ENCODE data around the gene NGEF.

NGEF gene

GRCh38 chr2:232894746-232895145 lies 118.3 kb downstream of the NGEF start:
- H3K36me3 Mint-ChIP-seq (ENCODE audit: low read depth): no peaks in the 10 kb centered on the region
- no peaks in the 10 kb centered on the region for H3K9me3 Mint-ChIP-seq
- H3K27me3 Mint-ChIP-seq (ENCODE audit: low read depth): no peaks in the 10 kb centered on the region
- H3K4me1 Mint-ChIP-seq (ENCODE audit: low read depth): no peaks in the 10 kb centered on the region
- H3K4me3 Mint-ChIP-seq: no peak overlapping the region
- H3K27ac Mint-ChIP-seq: no peak overlapping the region

- H3K27ac Mint-ChIP-seq: no peak overlapping the region
- no peaks in the 10 kb centered on the region for H3K27me3 Mint-ChIP-seq (ENCODE audit: low read depth)
- no peaks in the 10 kb centered on the region for H3K36me3 Mint-ChIP-seq (ENCODE audit: low read depth)
- no peaks in the 10 kb centered on the region for H3K4me1 Mint-ChIP-seq (ENCODE audit: low read depth)
- H3K4me3 Mint-ChIP-seq: no peak overlapping the region
- no peaks in the 10 kb centered on the region for H3K9me3 Mint-ChIP-seq
Observed at GRCh38 chr2:232894251-232894650, 118.8 kb downstream of the NGEF start.

GRCh38 chr2:232893834-232894233 lies 119.2 kb downstream of the NGEF start:
- H3K4me3 Mint-ChIP-seq: no peak overlapping the region
- no peaks in the 10 kb centered on the region for H3K9me3 Mint-ChIP-seq
- no peaks in the 10 kb centered on the region for H3K27me3 Mint-ChIP-seq (ENCODE audit: low read depth)
- no peaks in the 10 kb centered on the region for H3K36me3 Mint-ChIP-seq (ENCODE audit: low read depth)
- no peaks in the 10 kb centered on the region for H3K4me1 Mint-ChIP-seq (ENCODE audit: low read depth)
- H3K27ac Mint-ChIP-seq: no peak overlapping the region

- no peak overlapping the region for H3K27ac Mint-ChIP-seq
- H3K4me3 Mint-ChIP-seq: no peak overlapping the region
- no peaks in the 10 kb centered on the region for H3K36me3 Mint-ChIP-seq (ENCODE audit: low read depth)
- no peaks in the 10 kb centered on the region for H3K9me3 Mint-ChIP-seq
- H3K27me3 Mint-ChIP-seq (ENCODE audit: low read depth): no peaks in the 10 kb centered on the region
- H3K4me1 Mint-ChIP-seq (ENCODE audit: low read depth): no peaks in the 10 kb centered on the region
Observed at GRCh38 chr2:232892843-232893242, 120.2 kb downstream of the NGEF start.

GRCh38 chr2:232892221-232892620 lies 120.8 kb downstream of the NGEF start:
- Mint-ChIP-seq H3K4me1 (ENCODE audit: low read depth) (no peaks in the 10 kb centered on the region), H3K27ac (no peak overlapping the region), H3K9me3 (no peaks in the 10 kb centered on the region), H3K4me3 (no peak overlapping the region), H3K27me3 (ENCODE audit: low read depth) (no peaks in the 10 kb centered on the region), H3K36me3 (ENCODE audit: low read depth) (no peaks in the 10 kb centered on the region)

GRCh38 chr2:232891621-232892071 lies 121.4 kb downstream of the NGEF start:
- H3K27me3 Mint-ChIP-seq (ENCODE audit: low read depth): no peaks in the 10 kb centered on the region
- no peak overlapping the region for H3K4me3 Mint-ChIP-seq

GRCh38 chr2:232890896-232891601 lies 122.0 kb downstream of the NGEF start:
- Mint-ChIP-seq H3K4me1 (ENCODE audit: low read depth) (no peaks in the 10 kb centered on the region), H3K36me3 (ENCODE audit: low read depth) (no peaks in the 10 kb centered on the region), H3K27me3 (ENCODE audit: low read depth) (no peaks in the 10 kb centered on the region), H3K4me3 (no peak overlapping the region), H3K27ac (no peak overlapping the region), H3K9me3 (no peaks in the 10 kb centered on the region)

More at GRCh38 chr2:232891621-232892071, 121.4 kb downstream of the NGEF start:
- no peaks in the 10 kb centered on the region for H3K4me1 Mint-ChIP-seq (ENCODE audit: low read depth)
- H3K27ac Mint-ChIP-seq: no peak overlapping the region
- H3K36me3 Mint-ChIP-seq (ENCODE audit: low read depth): no peaks in the 10 kb centered on the region
- no peaks in the 10 kb centered on the region for H3K9me3 Mint-ChIP-seq

- H3K27ac Mint-ChIP-seq: no peak overlapping the region
- no peaks in the 10 kb centered on the region for H3K4me1 Mint-ChIP-seq (ENCODE audit: low read depth)
- H3K36me3 Mint-ChIP-seq (ENCODE audit: low read depth): no peaks in the 10 kb centered on the region
- H3K27me3 Mint-ChIP-seq (ENCODE audit: low read depth): no peaks in the 10 kb centered on the region
- no peaks in the 10 kb centered on the region for H3K9me3 Mint-ChIP-seq
- H3K4me3 Mint-ChIP-seq: no peak overlapping the region
Observed at GRCh38 chr2:232890536-232890895, 122.5 kb downstream of the NGEF start.

- Mint-ChIP-seq H3K4me1 (ENCODE audit: low read depth) (no peaks in the 10 kb centered on the region), H3K27me3 (ENCODE audit: low read depth) (no peaks in the 10 kb centered on the region), H3K4me3 (no peak overlapping the region)
Observed at GRCh38 chr2:232889876-232890401, 123.1 kb downstream of the NGEF start.

GRCh38 chr2:232888839-232889529 lies 124.1 kb downstream of the NGEF start:
- no peaks in the 10 kb centered on the region for H3K36me3 Mint-ChIP-seq (ENCODE audit: low read depth)
- no peaks in the 10 kb centered on the region for H3K27me3 Mint-ChIP-seq (ENCODE audit: low read depth)
- H3K4me3 Mint-ChIP-seq: no peak overlapping the region
- no peak overlapping the region for H3K27ac Mint-ChIP-seq
- H3K9me3 Mint-ChIP-seq: no peaks in the 10 kb centered on the region
- H3K4me1 Mint-ChIP-seq (ENCODE audit: low read depth): no peaks in the 10 kb centered on the region

More at GRCh38 chr2:232889876-232890401, 123.1 kb downstream of the NGEF start:
- Mint-ChIP-seq H3K36me3 (ENCODE audit: low read depth) (no peaks in the 10 kb centered on the region), H3K9me3 (no peaks in the 10 kb centered on the region), H3K27ac (no peak overlapping the region)

GRCh38 chr2:232888099-232888836 lies 124.8 kb downstream of the NGEF start:
- H3K36me3 Mint-ChIP-seq (ENCODE audit: low read depth): no peaks in the 10 kb centered on the region
- H3K27me3 Mint-ChIP-seq (ENCODE audit: low read depth): no peaks in the 10 kb centered on the region
- no peak overlapping the region for H3K27ac Mint-ChIP-seq

GRCh38 chr2:232887171-232887850 lies 125.7 kb downstream of the NGEF start:
- no peak overlapping the region for H3K4me3 Mint-ChIP-seq
- no peaks in the 10 kb centered on the region for H3K27me3 Mint-ChIP-seq (ENCODE audit: low read depth)
- H3K27ac Mint-ChIP-seq: no peak overlapping the region
- no peaks in the 10 kb centered on the region for H3K4me1 Mint-ChIP-seq (ENCODE audit: low read depth)
- H3K9me3 Mint-ChIP-seq: no peaks in the 10 kb centered on the region
- H3K36me3 Mint-ChIP-seq (ENCODE audit: low read depth): no peaks in the 10 kb centered on the region

More at GRCh38 chr2:232888099-232888836, 124.8 kb downstream of the NGEF start:
- H3K9me3 Mint-ChIP-seq: no peaks in the 10 kb centered on the region
- no peak overlapping the region for H3K4me3 Mint-ChIP-seq
- no peaks in the 10 kb centered on the region for H3K4me1 Mint-ChIP-seq (ENCODE audit: low read depth)

GRCh38 chr2:232886632-232887031 lies 126.4 kb downstream of the NGEF start:
- Mint-ChIP-seq H3K27ac (no peak overlapping the region), H3K4me3 (no peak overlapping the region), H3K36me3 (ENCODE audit: low read depth) (no peaks in the 10 kb centered on the region), H3K9me3 (no peaks in the 10 kb centered on the region), H3K27me3 (ENCODE audit: low read depth) (no peaks in the 10 kb centered on the region), H3K4me1 (ENCODE audit: low read depth) (no peaks in the 10 kb centered on the region)

GRCh38 chr2:232886176-232886575 lies 126.9 kb downstream of the NGEF start:
- Mint-ChIP-seq H3K27ac (no peak overlapping the region), H3K36me3 (ENCODE audit: low read depth) (no peaks in the 10 kb centered on the region), H3K27me3 (ENCODE audit: low read depth) (no peaks in the 10 kb centered on the region), H3K9me3 (no peaks in the 10 kb centered on the region), H3K4me1 (ENCODE audit: low read depth) (no peaks in the 10 kb centered on the region), H3K4me3 (no peak overlapping the region)

Data from T-helper 1 cell treated with Interleukin-12 subunit alpha and Interleukin-12 subunit beta and Interleukin-4 antibody, amounts not matched to agents 30 μg/mL and 1 μg/mL, for 36 hours (primary cell).